Trophoblast cell (in vitro differentiated cells and primary cell): ENCODE measurements around the gene FBN1.

Experiments
- DNase-seq, 2 donors: peaks; one replicate each; pipeline ENCODE4 v3.0.0-alpha.2; 2016
- H2AFZ ChIP-seq: 2 replicates; pipeline ENCODE4 v1.6.1; 2013; ENCODE audit warnings: low read length, moderate library complexity, mild to moderate bottlenecking; ENCODE audit not compliant: insufficient read depth, poor library complexity
- H2AK5ac ChIP-seq: 2 replicates; pipeline ENCODE4 v1.6.1; 2013; ENCODE audit warnings: mild to moderate bottlenecking, low read length
- H2BK120ac ChIP-seq: 2 replicates; pipeline ENCODE4 v1.6.1; 2013; ENCODE audit warnings: low read length, mild to moderate bottlenecking, moderate library complexity; ENCODE audit not compliant: insufficient read depth, poor library complexity
- H2BK12ac ChIP-seq: 2 replicates; pipeline ENCODE4 v1.6.1; 2013; ENCODE audit warnings: mild to moderate bottlenecking, low read length, moderate library complexity
- H2BK5ac ChIP-seq: 2 replicates; pipeline ENCODE4 v1.6.1; 2013; ENCODE audit warnings: low read length, low read depth, moderate library complexity, mild to moderate bottlenecking; ENCODE audit not compliant: poor library complexity
- H3K14ac ChIP-seq: 2 replicates; pipeline ENCODE4 v1.6.1; 2013; ENCODE audit warnings: mild to moderate bottlenecking, low read length
- H3K18ac ChIP-seq: 2 replicates; pipeline ENCODE4 v1.6.1; 2013; ENCODE audit warnings: mild to moderate bottlenecking, low read length
- H3K23ac ChIP-seq: 2 replicates; pipeline ENCODE4 v1.6.1; 2013; ENCODE audit warnings: low read length
- H3K27ac ChIP-seq: 2 replicates; pipeline ENCODE4 v1.5.1; 2013; ENCODE audit warnings: low read depth, mild to moderate bottlenecking, inconsistent platforms, low read length, moderate library complexity
- H3K27me3 ChIP-seq: 2 replicates; pipeline ENCODE4 v1.6.1; 2013; ENCODE audit warnings: inconsistent platforms, mild to moderate bottlenecking, low read length, moderate library complexity; ENCODE audit not compliant: insufficient read depth
- H3K36me3 ChIP-seq, 2 experiments: 1 replicate in 1 of 2; 2 replicates in 1 of 2; pipeline ENCODE4 v1.6.1; 2013; ENCODE audit warnings: low read length in 2 of 2, mild to moderate bottlenecking in 2 of 2, moderate library complexity in 1 of 2; ENCODE audit not compliant: insufficient read depth in 2 of 2, control insufficient read depth in 1 of 2
- H3K4ac ChIP-seq: 2 replicates; pipeline ENCODE4 v1.6.1; 2013; ENCODE audit warnings: low read depth, mild to moderate bottlenecking, low read length, moderate library complexity
- H3K4me1 ChIP-seq, 2 experiments: 1 replicate in 1 of 2; 2 replicates in 1 of 2; pipeline ENCODE4 v1.6.1; 2013; ENCODE audit warnings: low read length in 2 of 2, mild to moderate bottlenecking in 2 of 2, moderate library complexity in 1 of 2; ENCODE audit not compliant: insufficient read depth in 2 of 2, control insufficient read depth in 1 of 2
- H3K4me2 ChIP-seq: 2 replicates; pipeline ENCODE4 v1.6.1; 2013; ENCODE audit warnings: inconsistent platforms, mild to moderate bottlenecking, low read length, moderate library complexity
- H3K4me3 ChIP-seq: 2 replicates; pipeline ENCODE4 v1.5.1; 2013; ENCODE audit warnings: mild to moderate bottlenecking, low read depth, low read length, inconsistent platforms
- H3K79me1 ChIP-seq: one replicate; pipeline ENCODE4 v1.6.1; 2013; ENCODE audit warnings: low read length
- H3K79me2 ChIP-seq: 2 replicates; pipeline ENCODE4 v1.6.1; 2013; ENCODE audit warnings: low read length, mild to moderate bottlenecking; ENCODE audit not compliant: control insufficient read depth, insufficient read depth, poor library complexity
- H3K9ac ChIP-seq: 2 replicates; pipeline ENCODE4 v1.6.1; 2013; ENCODE audit warnings: mild to moderate bottlenecking, low read length
- H3K9me3 ChIP-seq: 2 replicates; pipeline ENCODE4 v1.6.1; 2013; ENCODE audit warnings: low read depth, mild to moderate bottlenecking, control low read depth, inconsistent platforms, low read length; ENCODE audit not compliant: insufficient read depth
- H4K12ac ChIP-seq: 2 replicates; pipeline ENCODE4 v1.6.1; 2013; ENCODE audit warnings: low read depth, mild to moderate bottlenecking, low read length, moderate library complexity
- H4K8ac ChIP-seq: 2 replicates; pipeline ENCODE4 v1.6.1; 2013; ENCODE audit warnings: low read depth, mild to moderate bottlenecking, low read length, moderate library complexity
- H4K91ac ChIP-seq: one replicate; pipeline ENCODE4 v1.6.1; 2013; ENCODE audit warnings: low read depth, mild to moderate bottlenecking, low read length, moderate library complexity
- WGBS: extraction: QIAGEN DNeasy Blood & Tissue Kit; methylation state at CpG from one replicate; pipeline ENCODE4 v1.1.7; 2013; ENCODE audit warnings: missing lambda C conversion rate; ENCODE audit not compliant: insufficient read length, insufficient coverage; ENCODE audit errors: extremely low coverage; 5-methylcytosine and 5-hydroxymethylcytosine counted together

Gene FBN1

DNA sequence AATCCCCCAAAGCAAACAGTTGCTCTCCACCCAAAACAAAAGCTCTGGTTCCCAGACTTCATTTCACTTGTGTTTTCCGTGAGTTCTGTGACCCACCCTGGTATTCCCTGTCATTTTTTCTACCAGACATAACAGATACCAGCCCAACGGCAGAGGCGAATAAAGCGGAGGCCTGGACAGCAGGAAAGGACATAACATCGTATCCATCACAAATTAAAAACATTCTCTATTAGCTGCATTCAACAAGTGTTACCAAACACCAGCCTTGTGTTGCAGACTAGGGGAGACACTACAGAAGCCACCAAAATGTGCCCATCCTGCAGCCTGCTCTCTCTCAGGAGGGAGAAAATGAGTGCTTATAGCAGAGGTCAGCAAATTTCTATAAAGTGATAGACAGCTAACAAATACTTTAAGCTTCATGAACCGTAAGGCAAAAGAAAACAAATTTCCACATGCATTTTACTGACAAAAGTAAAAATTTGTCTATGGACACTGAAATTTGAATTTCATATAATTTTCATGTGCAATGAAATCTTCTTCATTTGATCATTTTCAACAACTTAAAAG lies 7.1 kb upstream of the FBN1 start:
- no peak for DNase-seq
- Histone ChIP-seq H3K4me1 (no peaks in the 10 kb centered on the region), H2AK5ac (no peak overlapping the region), H3K14ac (no peak overlapping the region), H3K18ac (no peak overlapping the region), H3K23ac (no peak overlapping the region), H3K4me2 (no peak overlapping the region), H2AFZ (no peak overlapping the region), H3K27me3 (no peaks in the 10 kb centered on the region), H3K4me3 (no peak overlapping the region), H4K8ac (no peak overlapping the region), H3K79me1 (no peaks in the 10 kb centered on the region), H2BK12ac (no peak overlapping the region), H4K91ac (no peak overlapping the region), H3K9ac (peak overlapping the region; percentile 59), H3K27ac (no peak overlapping the region), H3K9me3 (no peaks in the 10 kb centered on the region), H3K4ac (no peak overlapping the region), H2BK120ac (no peak overlapping the region), H3K36me3 (no peaks in the 10 kb centered on the region), H3K79me2 (no peaks in the 10 kb centered on the region), H4K12ac (no peak overlapping the region), H2BK5ac (no peak overlapping the region)
- WGBS: no CpG with 5 or more reads among the region's 6 CpGs

GRCh38 chr15:48650931-48651330 lies 5.4 kb upstream of the FBN1 start:
- H3K23ac ChIP-seq: no peak overlapping the region
- no peak overlapping the region for H3K9ac ChIP-seq
- H3K36me3 ChIP-seq: no peaks in the 10 kb centered on the region
- H3K9me3 ChIP-seq: no peaks in the 10 kb centered on the region
- H2AFZ ChIP-seq: no peak overlapping the region
- no peak overlapping the region for H4K12ac ChIP-seq
- H2AK5ac ChIP-seq: no peak overlapping the region
- no peak overlapping the region for H3K4ac ChIP-seq
- no peak overlapping the region for H2BK5ac ChIP-seq
- peaks cover 6% of the 10 kb centered on the region for H3K27me3 ChIP-seq
- peaks cover 0 to 3% of the 10 kb centered on the region in 2 experiments for H3K4me1 ChIP-seq
- no peak overlapping the region for H3K14ac ChIP-seq
- peaks cover 3% of the 10 kb centered on the region for H3K79me1 ChIP-seq
- H3K27ac ChIP-seq: no peak overlapping the region
- WGBS: no CpG with 5 or more reads among the region's 2 CpGs
- H2BK12ac ChIP-seq: no peak overlapping the region
- H3K18ac ChIP-seq: no peak overlapping the region
- no peak overlapping the region for H3K4me3 ChIP-seq
- H4K8ac ChIP-seq: no peak overlapping the region
- no peak overlapping the region for H2BK120ac ChIP-seq
- H4K91ac ChIP-seq: no peak overlapping the region
- no peak overlapping the region for H3K4me2 ChIP-seq
- peaks cover 2% of the 10 kb centered on the region for H3K79me2 ChIP-seq
- no peak for DNase-seq

- no peak overlapping the region for H4K91ac ChIP-seq
- H2AFZ ChIP-seq: no peak overlapping the region
- H3K27ac ChIP-seq: no peak overlapping the region
- no peak overlapping the region for H3K9ac ChIP-seq
- peaks cover 4% of the 10 kb centered on the region for H3K79me2 ChIP-seq
- no peak overlapping the region for H4K8ac ChIP-seq
- H3K27me3 ChIP-seq: peaks cover 26% of the 10 kb centered on the region
- no peak overlapping the region for H3K4me2 ChIP-seq
- no peak overlapping the region for H2BK12ac ChIP-seq
- H3K4ac ChIP-seq: no peak overlapping the region
- H3K36me3 ChIP-seq: no peaks in the 10 kb centered on the region
- no peak overlapping the region for H3K14ac ChIP-seq
- H4K12ac ChIP-seq: no peak overlapping the region
- no peak overlapping the region for H2AK5ac ChIP-seq
- H3K9me3 ChIP-seq: no peaks in the 10 kb centered on the region
- H3K23ac ChIP-seq: no peak overlapping the region
- H2BK5ac ChIP-seq: no peak overlapping the region
- no peak overlapping the region for H3K4me3 ChIP-seq
- no peak overlapping the region for H3K18ac ChIP-seq
- DNase-seq: peak in 1 of 2 donors; percentile 35
- H3K79me1 ChIP-seq: peaks cover 3% of the 10 kb centered on the region
- peaks cover 0 to 8% of the 10 kb centered on the region in 2 experiments for H3K4me1 ChIP-seq
- H2BK120ac ChIP-seq: no peak overlapping the region
Observed at GRCh38 chr15:48647962-48648361, 2.5 kb upstream of the FBN1 start.

DNA sequence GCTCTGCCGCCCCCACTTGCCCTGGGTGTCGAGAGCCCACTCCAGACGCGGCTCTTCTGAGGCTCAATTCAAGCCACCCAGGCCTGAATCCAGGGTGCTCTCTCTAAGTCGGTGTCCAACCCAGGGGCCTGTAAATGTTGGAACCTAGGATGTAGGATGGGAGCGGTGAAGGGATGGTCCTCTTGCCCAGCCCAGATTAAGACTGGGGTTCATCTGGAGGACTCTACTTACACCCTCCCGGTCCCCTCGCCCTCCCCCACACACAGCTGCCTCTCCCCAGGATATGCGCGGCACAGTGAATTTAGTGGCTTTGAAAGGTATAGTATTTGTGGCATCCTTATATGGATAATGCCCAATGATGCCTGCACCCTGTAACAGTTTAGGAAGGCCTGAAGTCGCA lies 822 bp upstream of the FBN1 start:
- H4K12ac ChIP-seq: no peak overlapping the region
- H3K36me3 ChIP-seq: no peaks in the 10 kb centered on the region
- peak overlapping the region; percentile 77 for H2AFZ ChIP-seq
- H3K27me3 ChIP-seq: peaks cover 26% of the 10 kb centered on the region
- no peak for DNase-seq
- no peak overlapping the region for H2BK5ac ChIP-seq
- H3K23ac ChIP-seq: no peak overlapping the region
- H3K4ac ChIP-seq: no peak overlapping the region
- peaks cover 3% of the 10 kb centered on the region for H3K79me1 ChIP-seq
- no peak overlapping the region for H2AK5ac ChIP-seq
- no peak overlapping the region for H3K27ac ChIP-seq
- no peaks in the 10 kb centered on the region for H3K9me3 ChIP-seq
- H3K79me2 ChIP-seq: peaks cover 4% of the 10 kb centered on the region
- H4K91ac ChIP-seq: no peak overlapping the region
- peak overlapping the region; percentile 75 for H4K8ac ChIP-seq
- H2BK120ac ChIP-seq: no peak overlapping the region
- WGBS: no CpG with 5 or more reads among the region's 11 CpGs
- peak overlapping the region; percentile 82 for H3K4me3 ChIP-seq
- no peak overlapping the region for H3K14ac ChIP-seq
- H3K4me2 ChIP-seq: peak overlapping the region; percentile 99
- no peak overlapping the region for H2BK12ac ChIP-seq
- H3K9ac ChIP-seq: no peak overlapping the region
- no peak overlapping the region for H3K18ac ChIP-seq
- peaks cover 0 to 8% of the 10 kb centered on the region in 2 experiments for H3K4me1 ChIP-seq
